IPS DF 19.7 (cell line): ENCODE measurements around the gene OGT.
"Not testable (repeated sequence)": the region's sequence is repeated elsewhere in the genome, so short reads cannot be mapped to it uniquely, and the experiment has no call there.

ENCODE experiments used
- DNase-seq: peaks from one replicate; pipeline ENCODE4 v3.0.0-alpha.2; 2013; ENCODE audit warnings: low read depth, low spot score

OGT gene

DNA sequence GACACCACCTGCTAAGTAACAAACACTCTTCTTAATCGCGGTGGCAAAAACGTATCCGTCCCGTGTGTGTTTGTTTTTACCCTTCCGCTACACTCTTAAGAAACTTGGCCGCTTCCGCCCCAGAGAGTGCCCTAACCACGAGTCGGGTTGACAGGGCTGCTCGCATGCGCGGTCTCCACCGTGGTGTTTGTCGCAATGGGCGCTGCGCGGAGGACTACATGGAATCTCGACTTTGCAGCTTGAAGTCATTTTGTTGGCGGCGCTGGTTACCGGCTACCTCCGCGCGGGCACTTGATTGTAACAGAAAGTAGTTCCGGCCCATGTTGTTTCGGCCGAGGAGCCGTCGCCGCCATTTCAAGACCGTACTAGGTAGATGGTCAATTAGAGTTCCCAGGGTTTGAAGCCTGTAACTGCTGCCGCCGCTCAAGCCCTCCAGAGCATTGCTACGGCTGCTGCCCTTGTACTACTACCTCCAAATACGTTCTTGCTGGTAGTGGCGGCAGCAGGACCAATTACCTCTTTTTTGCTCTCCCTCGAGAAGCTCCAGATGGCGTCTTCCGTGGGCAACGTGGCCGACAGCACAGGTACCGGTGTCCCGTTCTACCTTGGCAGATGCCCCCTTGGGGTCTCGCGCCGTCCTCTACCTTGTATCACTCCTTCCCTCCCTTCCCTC lies at the start of gene OGT:
TSS of gene OGT (plus strand) at position 352 of the 673 bp plus-strand sequence. CDS start at position 548, 196 bp downstream.
- peak; percentile 90 for DNase-seq

DNA sequence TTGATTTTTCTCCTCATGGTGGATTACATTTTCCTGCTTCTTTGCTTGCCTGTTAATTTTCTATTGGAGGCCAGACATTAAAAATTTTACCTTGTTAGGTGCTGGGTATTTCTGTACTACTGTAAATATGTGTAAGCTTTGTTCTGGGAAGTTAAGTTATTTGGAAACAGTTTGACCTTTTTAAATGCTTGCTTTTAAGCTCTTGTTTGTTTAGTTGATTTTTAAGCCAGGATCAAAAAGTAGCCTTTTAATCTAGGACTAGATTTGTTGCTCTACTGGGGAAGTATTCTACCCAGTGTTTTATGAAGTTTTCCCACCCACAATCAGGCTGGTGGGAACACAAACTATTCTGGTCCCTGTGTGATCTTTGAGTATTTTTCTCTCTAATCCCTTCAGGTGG lies 45.1 kb upstream of the OGT start:
- no peak for DNase-seq

GRCh38 chrX:71489540-71489939 lies 43.4 kb upstream of the OGT start:
- no peak for DNase-seq

DNA sequence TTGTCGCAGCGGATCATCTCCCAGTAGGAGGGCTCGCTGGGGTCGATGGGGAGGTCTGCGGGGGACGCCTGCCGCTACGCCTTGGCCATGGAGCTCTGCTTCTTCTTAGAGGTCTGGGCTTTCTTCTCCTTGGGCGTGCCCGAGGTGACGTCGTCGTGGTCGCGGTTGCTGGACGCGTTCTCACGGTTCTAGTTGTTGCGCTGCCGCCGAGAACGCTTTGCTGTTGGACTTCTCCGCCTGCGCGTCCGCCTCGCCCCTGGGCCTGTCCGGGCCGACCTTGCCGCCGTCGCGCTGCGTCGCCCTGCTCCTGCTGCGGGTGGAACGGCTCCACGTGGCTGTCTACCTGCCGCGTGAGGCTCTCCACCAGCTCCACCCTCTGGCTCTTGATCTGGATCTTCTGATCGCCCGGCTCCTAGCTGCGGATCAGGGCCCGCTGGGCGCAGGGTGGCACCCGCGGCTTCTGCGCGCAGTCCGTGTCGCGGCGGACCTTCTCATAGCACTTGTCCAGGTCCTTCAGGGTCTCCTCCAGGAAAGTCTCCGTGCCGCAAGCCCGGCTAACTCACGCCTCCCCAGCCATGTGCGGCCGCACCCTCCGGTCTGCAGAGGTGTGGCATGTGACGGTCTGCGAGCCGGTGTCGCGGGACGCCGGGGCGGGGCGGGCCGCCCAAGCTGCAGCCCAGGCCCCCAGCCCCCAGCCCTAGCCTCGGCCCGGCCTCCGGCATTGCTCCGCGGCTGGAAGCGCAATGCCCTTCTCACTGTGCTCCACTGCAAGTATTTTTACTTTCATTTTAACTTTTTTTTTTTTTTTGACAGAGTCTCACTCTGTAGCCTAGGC lies 40.5 kb upstream of the OGT start:
- no peak for DNase-seq

DNA sequence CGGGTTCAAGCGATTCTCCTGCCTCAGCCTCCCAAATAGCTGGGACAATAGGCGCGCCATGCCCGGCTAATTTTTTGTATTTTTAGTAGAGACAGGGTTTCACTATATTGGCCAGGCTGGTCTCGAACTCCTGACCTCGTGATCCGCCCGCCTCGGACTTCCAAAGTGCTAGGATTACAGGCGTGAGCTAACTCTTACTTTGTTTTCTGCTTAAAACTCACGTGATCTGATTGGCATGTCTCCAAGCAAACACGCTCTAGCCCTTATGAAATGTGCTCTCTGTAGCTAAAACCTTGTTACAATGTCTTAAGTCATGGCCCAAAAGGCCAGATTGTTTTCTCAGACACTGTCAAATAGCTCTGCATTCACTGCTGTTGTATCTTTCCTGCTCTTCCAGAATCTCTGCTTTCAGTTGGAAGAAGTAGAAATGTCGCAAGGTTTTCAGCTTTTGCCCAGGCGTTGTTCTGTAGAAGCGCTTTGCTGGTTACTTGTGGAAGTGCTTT lies 39.7 kb upstream of the OGT start:
- DNase-seq = no peak

GRCh38 chrX:71495979-71496378 lies 36.9 kb upstream of the OGT start:
- DNase-seq = not testable (repeated sequence)

DNA sequence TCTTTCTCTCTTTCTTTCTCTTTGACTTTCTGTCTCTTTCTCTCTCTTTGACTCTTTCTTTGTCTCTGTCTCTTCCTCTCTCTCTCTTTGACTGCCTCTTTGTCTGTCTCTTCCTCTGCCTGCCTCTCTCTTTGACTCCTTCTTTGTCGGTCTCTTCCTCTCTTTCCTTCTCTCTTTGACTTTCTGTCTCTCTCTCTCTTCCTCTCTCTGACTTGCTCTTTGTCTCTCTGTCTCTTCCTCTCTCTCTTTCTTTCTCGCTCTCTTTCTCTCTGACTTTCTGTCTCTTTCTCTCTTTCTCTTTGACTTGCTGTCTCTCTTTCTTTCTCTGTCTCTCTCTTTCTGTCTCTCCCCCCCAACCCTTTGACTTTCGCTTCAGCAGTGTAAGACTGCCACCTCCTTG lies 36.4 kb upstream of the OGT start:
- no peak for DNase-seq

DNA sequence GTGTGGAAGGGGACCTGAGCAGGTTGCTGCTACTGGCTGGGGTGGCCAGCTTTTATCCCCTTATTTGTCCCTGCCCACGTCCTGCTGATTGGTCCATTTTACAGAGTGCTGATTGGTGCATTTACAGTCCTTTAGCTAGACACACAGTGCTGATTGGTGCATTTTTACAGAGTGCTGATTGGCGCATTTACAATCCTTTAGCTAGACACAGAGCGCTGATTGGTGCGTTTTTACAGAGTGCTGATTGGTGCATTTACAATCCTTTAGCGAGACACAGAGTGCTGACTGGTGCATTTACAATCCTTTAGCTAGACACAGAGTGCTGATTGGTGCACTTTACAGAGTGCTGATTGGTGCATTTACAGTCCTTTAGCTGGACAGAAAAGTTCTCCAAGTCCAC lies 30.8 kb upstream of the OGT start:
- DNase-seq = not testable (repeated sequence)

- DNase-seq = no peak
Measured at GRCh38 chrX:71504346-71504745, 28.6 kb upstream of the OGT start.

GRCh38 chrX:71509289-71509688 lies 23.6 kb upstream of the OGT start:
- DNase-seq = no peak

DNA sequence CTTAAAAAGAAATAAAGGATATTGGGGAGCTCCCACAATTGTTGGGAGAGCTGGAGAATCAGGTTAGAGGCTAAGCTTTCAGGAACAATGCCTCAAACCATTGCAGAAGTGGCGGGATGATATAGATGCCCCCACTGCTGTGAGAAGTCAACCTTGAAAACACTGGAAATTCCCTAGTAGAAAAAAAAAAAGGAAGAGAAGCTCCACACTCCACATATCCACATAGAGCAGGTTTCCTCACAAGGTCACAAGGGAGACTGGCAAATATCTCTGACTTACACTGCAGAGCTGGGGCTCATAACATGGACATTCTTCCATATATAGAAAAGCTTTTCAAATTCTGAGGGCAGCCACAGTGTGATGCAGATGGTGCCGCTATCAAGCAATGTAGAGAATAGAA lies 22.7 kb upstream of the OGT start:
- no peak for DNase-seq

GRCh38 chrX:71513731-71514130 lies 19.2 kb upstream of the OGT start:
- DNase-seq = not testable (repeated sequence)

GRCh38 chrX:71514367-71515037 lies 18.4 kb upstream of the OGT start:
- DNase-seq = no peak

DNA sequence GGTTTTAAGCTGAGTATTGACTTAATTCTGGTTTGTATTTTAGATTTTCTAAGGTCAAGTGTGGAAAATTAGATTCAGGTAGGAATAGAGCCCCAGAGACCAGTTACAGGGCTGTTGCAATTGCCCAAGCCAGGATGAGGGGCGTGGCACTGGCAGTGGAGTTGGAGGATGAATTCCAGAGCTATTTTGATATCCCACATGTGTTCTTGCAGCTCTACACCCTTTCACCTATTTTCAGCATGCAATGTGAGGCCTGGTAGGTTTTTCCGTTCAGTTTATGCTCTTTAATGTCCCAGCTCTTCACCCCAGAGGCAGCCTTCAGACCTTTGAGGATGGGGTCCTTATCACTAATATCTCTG lies 17.9 kb upstream of the OGT start:
- DNase-seq = no peak

- no peak for DNase-seq
Measured at GRCh38 chrX:71525316-71525715, 7.6 kb upstream of the OGT start.

DNA sequence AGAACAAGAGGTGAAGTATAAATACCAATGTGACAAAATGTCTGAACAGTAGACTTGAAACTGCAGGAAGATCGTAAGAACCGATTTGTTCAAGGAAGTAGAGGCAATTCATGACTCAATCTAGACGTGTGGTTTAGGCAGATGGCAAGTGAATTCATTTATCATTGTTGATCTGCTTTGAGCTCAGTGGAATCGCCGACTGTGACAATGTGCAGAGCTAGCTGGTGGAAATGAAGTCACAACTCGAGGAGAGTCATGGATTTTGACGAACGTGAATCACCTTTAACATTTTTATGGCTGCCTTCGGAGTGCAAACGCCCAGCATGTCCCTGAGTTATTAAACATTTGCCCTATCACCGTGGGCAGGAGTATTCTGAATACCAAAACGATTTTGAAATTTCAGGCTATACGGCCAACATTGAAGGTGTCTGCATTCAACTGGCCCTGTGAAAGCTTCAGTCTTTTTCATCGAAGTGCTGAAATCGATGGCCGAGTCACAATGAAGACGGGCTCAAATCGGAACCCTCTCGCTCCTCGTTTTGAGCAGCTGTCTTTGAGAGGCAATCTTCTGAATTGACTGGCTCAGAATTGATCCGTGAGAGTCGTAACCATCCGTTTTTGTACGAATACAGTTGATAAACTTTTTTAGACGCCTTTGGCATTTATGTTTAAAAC lies 689 bp upstream of the OGT start:
- DNase-seq = no peak

GRCh38 chrX:71533516-71533850 lies 579 bp downstream of the OGT start:
- no peak for DNase-seq

- no peak for DNase-seq
Measured at GRCh38 chrX:71533851-71534561, 1.1 kb downstream of the OGT start.

DNA sequence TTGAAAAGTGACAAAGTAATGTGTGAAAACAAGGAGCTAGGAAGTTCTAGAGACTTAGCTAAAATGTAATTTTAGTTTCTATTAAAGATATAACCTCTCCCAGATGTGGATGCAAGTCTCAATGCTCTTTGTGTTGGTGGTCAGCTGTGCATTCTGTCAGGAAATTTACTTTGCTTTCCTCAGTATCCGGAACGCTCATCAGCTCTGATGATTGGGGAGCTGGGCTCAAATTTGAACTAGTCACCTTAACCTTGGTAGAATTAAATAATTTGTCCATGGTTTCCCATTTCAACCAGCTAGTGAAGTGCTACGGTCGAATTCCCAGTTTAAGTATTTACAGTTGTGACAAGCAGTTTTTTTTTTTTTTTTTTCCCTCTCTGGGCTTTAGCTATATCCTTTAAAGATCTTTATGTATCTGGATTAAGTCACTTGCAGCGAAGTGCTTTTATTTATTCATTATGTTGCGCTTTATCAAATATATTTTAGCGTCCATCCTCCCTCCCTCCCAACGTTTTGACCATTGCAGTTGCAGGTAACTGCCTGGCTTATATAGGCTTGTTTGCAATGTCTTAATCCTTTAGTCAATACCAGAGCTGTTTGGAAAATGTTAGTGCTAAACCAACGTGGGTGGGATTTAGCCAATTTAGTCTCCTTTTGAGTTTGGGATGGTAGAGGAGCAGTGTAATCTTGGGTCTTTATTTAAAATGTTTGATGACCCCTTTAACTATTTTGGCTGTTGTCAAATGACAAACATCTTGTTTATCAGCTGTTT lies 2.1 kb downstream of the OGT start:
- no peak for DNase-seq

- DNase-seq = no peak
Measured at GRCh38 chrX:71536285-71536684, 3.4 kb downstream of the OGT start.

DNA sequence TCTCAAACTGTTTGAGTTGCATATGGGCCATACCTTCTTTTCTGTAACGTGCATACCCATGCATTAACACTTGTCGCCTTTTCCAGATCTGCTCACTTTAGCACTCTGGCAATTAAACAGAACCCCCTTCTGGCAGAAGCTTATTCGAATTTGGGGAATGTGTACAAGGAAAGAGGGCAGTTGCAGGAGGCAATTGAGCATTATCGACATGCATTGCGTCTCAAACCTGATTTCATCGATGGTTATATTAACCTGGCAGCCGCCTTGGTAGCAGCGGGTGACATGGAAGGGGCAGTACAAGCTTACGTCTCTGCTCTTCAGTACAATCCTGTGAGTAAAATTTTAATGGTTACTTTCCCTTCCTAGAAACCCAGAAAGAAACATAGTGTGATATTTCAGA lies 4.8 kb downstream of the OGT start:
- DNase-seq = no peak
